ENCODE measurements around the gene STK16.
"Not testable (repeated sequence)": the region's sequence is repeated elsewhere in the genome, so short reads cannot be mapped to it uniquely, and the experiment has no call there.

- not testable (repeated sequence) for TF ChIP-seq POLR2A, CTCF, POLR2AphosphoS5 (IDR thresholded peaks at IDR 0.05)
Observed at GRCh38 chr2:219201331-219201730, 43.9 kb upstream of the STK16 start.

Data from breast epithelium (tissue), 3 donors.